ENCODE measurements around the gene HGFAC. TPM values are rescaled to one million over a fixed set of nuclear protein-coding genes. Genes with fewer than 3 reads are reported as not detected.

Gene HGFAC
- total RNA-seq (2022; extraction: Qiagen RNA extraction; ENCODE audit: low read depth): 0.12 to 0.15 TPM (median 0.13 TPM) in 4 of 5 replicates, not detected in the other

GRCh38 chr4:3441501-3442459, at the start of gene HGFAC:
TSS of gene HGFAC (plus strand) at chr4:3441968. CDS start at chr4:3442002, 34 bp downstream.

GRCh38 chr4:3462790-3463415, 21.1 kb downstream of the HGFAC start, which contains the start of gene DOK7:
TSS of gene DOK7 (plus strand) at chr4:3463306. CDS start at chr4:3463376, 70 bp downstream.

Other genes starting within 250 kb of the HGFAC start
- 0.12 to 0.23 TPM (median 0.15 TPM) in 3 of 5 replicates, not detected in the others for gene MSANTD1, start 192.8 kb upstream of the HGFAC start, total RNA-seq (2022; extraction: Qiagen RNA extraction; ENCODE audit: low read depth)
- 7.3 to 14.7 TPM (median 12.0 TPM) in 5 replicates for gene RGS12, start 148.9 kb upstream of the HGFAC start, total RNA-seq (2022; extraction: Qiagen RNA extraction; ENCODE audit: low read depth)
- 0.12 to 0.85 TPM (median 0.41 TPM) in 5 replicates for gene DOK7, start 21.3 kb downstream of the HGFAC start, total RNA-seq (2022; extraction: Qiagen RNA extraction; ENCODE audit: low read depth)
- gene LRPAP1, start 90.5 kb downstream of the HGFAC start, total RNA-seq (2022; extraction: Qiagen RNA extraction; ENCODE audit: low read depth): 103 to 138 TPM (median 129 TPM) in 5 replicates

All from A549 treated with ZK216348 at 1 μM for 4 hours (cell line).